Measurements from ENCODE around the gene TBC1D20.

TBC1D20 gene

DNA sequence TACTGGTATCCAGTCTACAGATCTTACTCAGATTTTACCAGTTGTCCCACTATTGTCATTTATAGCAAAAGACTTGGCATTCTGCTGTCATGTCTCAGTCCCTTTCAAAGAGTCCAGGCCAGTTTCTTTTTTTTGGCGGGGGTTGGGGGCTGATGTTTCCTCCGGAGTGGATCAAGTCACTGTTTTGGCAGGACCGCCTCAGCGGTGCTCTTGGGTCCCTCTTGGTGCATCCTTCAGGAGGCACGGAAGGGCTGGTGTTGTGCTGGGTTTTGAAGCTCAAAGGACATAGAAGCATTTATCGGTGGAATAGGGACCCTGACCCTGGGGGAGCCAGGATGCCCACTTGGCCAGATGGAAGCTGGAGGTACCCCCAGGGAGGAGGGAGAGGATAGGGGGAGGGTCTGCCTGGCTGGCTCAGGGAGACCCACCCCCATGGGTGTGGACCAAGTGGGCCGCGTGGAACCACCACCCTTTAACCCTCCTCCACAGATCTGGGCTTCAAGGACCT lies 43.4 kb downstream of the TBC1D20 start:
- DNase-seq = no peak

- no peak for DNase-seq
Observed at GRCh38 chr20:417801-418342, 44.5 kb downstream of the TBC1D20 start.

DNA sequence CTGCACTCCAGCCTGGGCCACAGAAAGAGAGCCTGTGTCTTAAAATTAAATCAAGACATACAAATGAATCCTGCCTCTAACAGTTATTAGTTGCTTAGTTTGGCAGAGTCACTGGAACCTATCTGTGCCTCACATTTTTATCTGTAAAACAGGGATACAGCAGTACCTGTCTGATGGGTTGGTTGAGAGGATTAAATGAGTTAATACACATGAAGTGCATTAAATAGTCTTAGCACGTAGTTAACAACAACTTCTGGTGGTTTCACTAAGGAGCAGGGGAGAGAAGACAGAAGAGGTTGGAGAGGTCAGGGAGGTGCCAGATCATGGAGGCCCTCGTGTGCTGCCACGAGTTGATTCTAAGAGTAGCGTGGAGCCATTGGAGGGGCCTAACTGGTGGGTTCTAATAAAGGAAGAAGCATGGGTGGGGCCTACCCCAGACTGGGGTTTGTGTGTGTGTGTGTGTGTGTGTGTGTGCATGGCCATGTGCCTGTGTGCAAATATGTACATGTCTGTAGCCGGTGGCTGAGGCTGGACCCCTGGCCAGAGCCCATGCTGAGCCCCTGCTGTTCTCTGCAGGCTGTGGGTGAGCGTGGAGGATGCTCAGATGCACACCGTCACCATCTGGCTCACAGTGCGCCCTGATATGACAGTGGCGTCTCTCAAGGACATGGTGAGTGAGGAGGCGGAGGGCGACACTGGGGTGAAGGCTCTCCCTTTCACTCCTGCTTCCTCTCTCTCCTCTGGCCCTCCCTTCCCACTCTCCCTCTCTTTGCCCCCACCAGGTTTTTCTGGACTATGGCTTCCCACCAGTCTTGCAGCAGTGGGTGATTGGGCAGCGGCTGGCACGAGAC lies 45.2 kb downstream of the TBC1D20 start:
- DNase-seq = no peak

- no peak for DNase-seq
Observed at GRCh38 chr20:415820-416322, 46.5 kb downstream of the TBC1D20 start.

- no peak for DNase-seq
Observed at GRCh38 chr20:414161-414560, 48.2 kb downstream of the TBC1D20 start.

DNA sequence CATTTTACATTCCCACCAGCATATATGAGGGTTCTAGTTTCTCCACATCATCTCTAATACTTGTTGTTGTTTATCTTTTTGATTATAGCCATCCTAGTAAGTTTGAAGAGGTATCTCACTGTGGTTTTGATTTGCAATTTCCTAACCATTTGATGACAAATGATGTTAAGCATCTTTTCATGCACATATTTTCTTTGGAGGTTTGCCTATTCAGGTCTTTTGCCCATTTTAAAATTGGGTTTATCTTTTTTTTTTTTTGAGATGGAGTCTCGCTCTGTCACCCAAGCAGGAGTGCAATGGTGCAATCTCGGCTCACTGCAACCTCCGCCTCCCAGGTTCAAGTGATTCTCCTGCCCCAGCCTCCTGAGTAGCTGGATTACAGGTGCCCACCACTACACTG lies 50.3 kb downstream of the TBC1D20 start:
- no peak for DNase-seq

GRCh38 chr20:409697-410559 lies 52.4 kb downstream of the TBC1D20 start:
- DNase-seq = no peak

- DNase-seq = no peak
Observed at GRCh38 chr20:408843-409696, 53.3 kb downstream of the TBC1D20 start.

DNA sequence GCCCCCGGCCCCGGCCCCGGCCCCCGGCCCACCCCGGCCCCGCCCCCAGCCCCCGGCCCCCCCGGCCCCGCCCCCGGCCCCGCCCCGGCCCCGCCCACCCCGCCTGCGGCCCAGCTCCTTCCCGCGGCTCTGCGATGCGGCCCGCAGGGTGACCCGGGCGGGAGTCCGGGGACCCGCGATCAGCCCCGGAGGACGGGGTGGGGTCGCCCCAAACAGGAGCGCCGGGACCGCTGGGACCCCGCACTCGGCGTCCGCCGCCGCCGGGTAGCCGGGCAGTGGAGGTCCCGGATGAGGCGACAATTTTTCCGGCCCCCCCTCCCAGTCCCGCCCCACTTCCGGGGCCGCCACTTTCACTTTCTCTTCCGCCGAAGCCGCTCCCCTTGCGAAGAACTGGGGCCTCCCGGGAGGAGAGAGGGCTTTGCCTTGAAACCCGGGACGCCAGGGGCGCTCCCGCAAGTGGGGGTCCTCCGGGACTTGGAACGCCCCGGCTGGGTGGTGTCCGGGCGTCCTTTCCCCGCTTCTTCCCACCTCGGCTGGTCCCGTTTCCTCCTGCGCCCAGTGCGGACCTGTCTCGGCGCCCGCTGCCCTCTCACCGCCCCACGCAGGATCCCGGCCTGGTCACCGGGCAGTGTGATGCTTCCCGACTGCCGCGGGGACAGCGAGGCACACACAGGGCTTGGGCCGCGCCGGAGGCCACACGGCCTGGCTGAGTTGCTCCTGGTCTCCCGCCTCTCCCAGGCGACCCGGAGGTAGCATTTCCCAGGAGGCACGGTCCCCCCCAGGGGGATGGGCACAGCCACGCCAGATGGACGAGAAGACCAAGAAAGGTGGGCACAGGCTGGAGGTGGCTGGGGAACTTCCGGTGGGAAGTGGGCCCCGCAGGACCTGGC lies 54.1 kb downstream of the TBC1D20 start, which contains the start of gene RBCK1:
Gene RBCK1, plus strand, starts transcription at position 347 of the 890 bp plus-strand sequence. Its CDS starts 459 bp downstream, at position 806.
- DNase-seq = peak; percentile 94

DNA sequence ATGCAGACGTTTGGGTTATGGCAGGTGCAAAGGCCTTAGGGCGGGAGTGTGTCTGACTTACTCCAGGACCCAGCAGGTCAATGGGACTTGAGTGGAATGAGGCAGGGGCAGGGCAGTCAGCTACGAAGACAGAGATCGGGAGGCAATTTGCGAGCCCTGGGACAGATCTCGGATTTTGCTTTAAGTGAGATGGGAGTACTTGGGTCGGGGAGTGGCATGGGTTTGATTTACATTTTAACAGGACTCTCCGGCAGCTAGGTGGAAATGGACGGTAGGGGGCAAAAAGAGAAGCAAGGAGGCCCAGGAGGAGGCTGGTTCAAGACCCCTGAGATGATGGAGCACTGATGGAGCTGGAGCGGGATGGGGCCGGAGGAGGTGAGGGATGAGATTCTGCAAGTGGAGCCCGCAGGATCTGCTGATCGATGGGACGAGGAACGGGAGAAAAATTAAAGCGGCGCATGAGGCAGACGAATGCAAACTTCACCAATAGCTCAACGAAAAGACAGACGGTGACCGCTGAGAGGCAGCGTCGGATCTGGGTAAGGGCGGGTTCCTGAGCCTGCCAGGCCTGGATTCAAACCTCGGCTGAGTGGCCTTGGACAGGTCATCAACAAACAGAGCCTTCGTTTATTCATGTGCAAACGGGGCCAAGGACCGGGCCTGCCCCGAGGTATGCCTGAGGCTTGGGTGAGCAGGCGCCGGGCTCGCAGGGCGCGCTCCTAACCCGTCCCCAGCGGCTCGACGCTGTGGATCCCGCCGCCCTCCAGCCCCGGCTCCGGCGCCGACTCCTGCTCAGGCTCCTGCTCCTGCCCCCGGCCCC lies 55.0 kb downstream of the TBC1D20 start:
- DNase-seq = peak; percentile 90

DNA sequence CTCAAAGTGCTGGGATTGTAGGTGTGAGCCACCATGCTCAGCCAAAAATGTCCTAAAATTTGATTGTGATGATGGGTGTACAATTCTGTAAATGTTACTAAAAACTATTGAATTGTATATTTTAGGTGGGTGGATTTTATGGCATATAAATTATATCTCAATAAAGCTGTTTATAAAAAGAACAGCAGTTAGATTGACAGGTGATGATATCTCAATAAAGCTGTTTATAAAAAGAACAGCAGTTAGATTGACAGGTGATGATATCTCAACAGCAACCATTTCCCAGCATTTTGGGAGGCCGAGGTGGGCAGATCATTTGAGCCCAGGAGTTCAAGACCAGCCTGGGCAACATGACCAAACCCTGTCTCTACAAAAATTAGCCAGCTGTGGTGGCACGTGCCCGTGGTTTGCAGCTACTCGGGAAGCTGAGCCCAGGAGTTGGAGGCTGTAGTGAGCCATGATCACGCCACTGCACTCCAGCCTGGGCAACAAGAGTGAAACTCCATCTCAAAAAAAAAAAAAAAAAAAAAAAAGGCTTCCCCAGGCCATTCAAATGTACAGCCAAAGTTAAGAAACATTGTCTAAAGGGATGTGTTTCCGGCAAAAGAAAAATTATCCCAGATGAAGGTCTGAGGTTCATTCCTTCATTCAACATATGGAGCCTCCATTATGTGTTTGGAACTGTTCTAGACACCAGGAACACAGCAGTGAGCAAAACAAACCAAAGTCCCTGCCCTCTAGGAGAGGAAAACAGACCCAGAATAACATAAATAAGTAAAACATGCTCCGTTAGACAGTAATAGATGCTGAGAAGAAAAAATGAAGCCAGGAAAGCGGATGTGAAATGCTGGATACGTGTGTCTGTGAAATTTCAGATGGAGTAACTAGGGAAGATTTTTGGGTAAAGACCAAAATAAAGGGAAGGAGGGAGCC lies 55.9 kb downstream of the TBC1D20 start:
- DNase-seq = no peak

DNA sequence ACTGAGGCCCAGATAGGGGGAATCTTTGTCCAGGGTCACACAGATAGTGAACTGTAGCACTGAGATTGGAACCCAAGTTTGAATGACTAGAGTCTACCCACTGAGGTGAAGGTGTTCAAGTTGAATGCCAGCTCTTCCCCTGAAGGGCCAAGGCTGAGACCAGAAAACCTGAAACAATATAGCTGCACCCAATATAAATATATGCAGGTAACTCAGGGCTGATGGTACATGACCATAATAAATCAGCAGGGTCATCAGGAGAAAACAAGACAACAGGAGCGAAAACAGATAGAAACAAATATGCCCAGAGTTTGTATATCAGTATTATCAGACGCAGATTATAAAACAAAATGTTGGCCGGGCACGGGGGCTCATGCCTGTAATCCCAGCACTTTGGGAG lies 58.2 kb downstream of the TBC1D20 start:
- DNase-seq = no peak

DNA sequence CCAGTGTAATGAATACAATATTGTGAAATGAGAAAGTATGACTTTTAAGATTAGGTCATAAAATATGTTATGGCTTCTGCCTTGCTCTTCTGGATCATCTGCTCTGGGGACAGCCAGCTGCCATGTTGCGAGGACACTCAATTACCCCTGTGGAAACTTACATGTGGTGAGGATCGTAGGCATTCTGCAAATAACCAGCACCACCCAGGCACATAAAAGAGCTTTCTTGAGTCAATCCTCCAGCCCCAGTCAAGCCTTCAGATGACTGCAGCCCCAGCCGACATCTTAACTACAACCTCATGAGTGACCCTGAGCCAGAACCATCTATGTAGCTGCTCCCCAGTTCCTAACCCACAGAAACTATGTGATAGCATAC lies 58.8 kb downstream of the TBC1D20 start:
- DNase-seq = no peak

DNA sequence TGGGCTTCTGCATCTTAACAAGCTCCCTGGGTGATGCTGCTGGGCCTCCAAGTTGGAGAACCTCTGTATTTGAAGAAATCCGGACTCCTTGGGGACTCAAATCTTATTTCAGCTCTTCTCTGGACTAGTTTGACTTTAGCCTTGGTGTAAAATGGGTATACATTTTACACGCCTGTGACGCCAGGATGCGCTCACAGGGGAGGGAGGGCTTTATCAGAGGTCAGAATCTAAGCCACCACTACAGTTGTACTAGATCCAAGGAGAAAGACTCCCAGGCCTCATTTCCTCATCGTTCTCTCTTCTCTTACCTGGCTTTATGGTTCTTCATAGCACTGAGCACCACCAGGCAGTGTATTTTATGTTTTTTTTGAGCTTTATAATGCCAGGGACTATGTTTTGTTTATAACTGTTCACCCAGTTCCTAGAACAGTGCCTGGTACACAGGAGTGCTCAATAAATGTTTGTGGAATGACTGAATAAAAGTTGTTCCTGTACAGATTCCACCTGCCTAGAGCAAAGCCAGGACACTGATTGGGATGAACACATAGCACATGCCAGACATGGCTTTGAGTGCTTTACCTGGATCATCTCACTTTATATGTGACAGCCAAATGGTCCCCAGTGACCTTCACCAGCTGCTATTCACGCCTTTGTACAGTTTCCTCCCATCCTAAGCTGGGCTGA lies 59.3 kb downstream of the TBC1D20 start:
- DNase-seq = no peak

DNA sequence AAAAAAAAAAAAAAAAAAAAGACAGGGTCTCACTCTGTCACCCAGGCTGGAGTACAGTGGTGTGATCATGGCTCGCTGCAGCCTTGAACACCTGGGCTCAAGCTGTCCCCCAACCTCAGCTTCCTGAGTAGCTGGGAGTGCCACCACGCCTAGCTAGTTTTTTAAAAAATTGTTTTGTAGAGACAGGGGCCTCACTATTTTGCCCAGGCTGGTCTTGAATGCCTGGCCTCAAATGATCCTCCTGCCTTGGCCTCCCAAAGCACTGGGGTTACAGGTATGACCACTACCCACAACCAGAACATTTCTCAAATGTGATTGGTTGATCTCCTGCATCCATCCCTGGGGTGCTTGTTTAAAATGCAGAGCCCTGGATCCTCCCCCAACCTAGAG lies 59.8 kb downstream of the TBC1D20 start:
- DNase-seq = no peak

GRCh38 chr20:401682-402495 lies 60.4 kb downstream of the TBC1D20 start:
- DNase-seq = no peak

GRCh38 chr20:400454-401275 lies 61.7 kb downstream of the TBC1D20 start:
- DNase-seq = no peak

Measured in eye (tissue), 1 donor.